A549 (cell line): ENCODE measurements around the gene MESP2. TPM values are rescaled to one million over a fixed set of nuclear protein-coding genes. Genes with fewer than 3 reads are reported as not detected.

ENCODE experiments used
- ATAC-seq, 2 experiments: fragments of 200-7000 bp in 1 of 2; fragments of >200 bp in 1 of 2; cut with Nextera tagmentation in 1 of 2; cut with Tn5 transposase in 1 of 2; 3 replicates each; pipeline versions ENCODE4 v1.8.0 to v1.9.1; 2018 to 2020; ENCODE audit warnings: mild to moderate bottlenecking in 1 of 2, moderate library complexity in 1 of 2
- CTCF ChIA-PET: fragments of 300-600 bp; sonication (Branson Sonifier 250); formaldehyde crosslinking; extraction: SDS; loops from one replicate; lab custom pipeline; 2021; ENCODE audit warnings: antibody characterized with exemption, inconsistent platforms; lab: Yijun Ruan, JAX
- POLR2A ChIA-PET: fragments of 350-600 bp; formaldehyde crosslinking; extraction: SDS; loops from one replicate; lab custom pipeline; 2021; ENCODE audit warnings: antibody characterized with exemption, inconsistent platforms; lab: Yijun Ruan, JAX
- DNase-seq, 2 experiments: peaks; one replicate each; pipeline versions ENCODE4 v3.0.0 to v3.0.0-alpha.2; 2011 to 2016; ENCODE audit warnings: low read depth in 1 of 2, low spot score in 1 of 2
- FAIRE-seq: peaks from 2 replicates; lab custom pipeline; 2011; peaks lifted over from hg19 to GRCh38; lab: Jason Lieb, UNC
- H3K27ac ChIP-seq, 2 experiments: fragments of >200 bp; sonication (Bioruptor Twin); formaldehyde crosslinking; 3 replicates each; pipeline ENCODE4 v1.5.1; 2016 to 2017
- H3K4me1 ChIP-seq: fragments of >200 bp; sonication (Bioruptor Twin); formaldehyde crosslinking; 3 replicates; pipeline ENCODE4 v1.6.1; 2016
- H3K4me2 ChIP-seq: fragments of >200 bp; sonication (Bioruptor Twin); formaldehyde crosslinking; 3 replicates; pipeline ENCODE4 v1.6.1; 2016
- H3K4me3 ChIP-seq: fragments of >200 bp; sonication (Bioruptor Twin); formaldehyde crosslinking; 3 replicates; pipeline ENCODE4 v1.5.1; 2016
- H3K9me3 ChIP-seq: fragments of >200 bp; sonication (Bioruptor Twin); formaldehyde crosslinking; 3 replicates; pipeline ENCODE4 v1.6.1; 2016
- ATOH8 ChIP-seq: fragments of 250-450 bp; sonication (Bioruptor Pico); IDR thresholded peaks from 2 replicates; pipeline ENCODE4 v1.5.0; 2020; ENCODE audit warnings: low read depth, mild to moderate bottlenecking, moderate library complexity
- BHLHE40 ChIP-seq: IDR thresholded peaks from 2 replicates; pipeline ENCODE4 v1.6.1; 2012; ENCODE audit warnings: low read depth, low read length, inconsistent platforms
- CBX8 ChIP-seq: fragments of 200-600 bp; sonication (generic); IDR thresholded peaks from 2 replicates; pipeline ENCODE4 v1.6.1; 2016
- CEBPB ChIP-seq, 2 experiments: fragments of >200 bp in 1 of 2; sonication (Bioruptor Twin) in 1 of 2; formaldehyde crosslinking in 1 of 2; IDR thresholded peaks; 2 replicates each; pipeline ENCODE4 v1.6.1; 2012 to 2016
- CTCF ChIP-seq: fragments of >200 bp; sonication (Bioruptor Twin); formaldehyde crosslinking; IDR thresholded peaks from 3 replicates; pipeline ENCODE4 v1.5.1; 2016
- E2F6 ChIP-seq: IDR thresholded peaks from 2 replicates; pipeline ENCODE4 v1.6.1; 2012; ENCODE audit warnings: low read depth, borderline replicate concordance
- EHF ChIP-seq: fragments of 250-450 bp; sonication (Bioruptor Pico); IDR thresholded peaks from 2 replicates; pipeline ENCODE4 v1.5.0; 2020; ENCODE audit warnings: mild to moderate bottlenecking
- GATA3 ChIP-seq: IDR thresholded peaks from 2 replicates; pipeline ENCODE4 v1.6.1; 2012; ENCODE audit warnings: borderline replicate concordance
- HES2 ChIP-seq: fragments of >200 bp; sonication (Bioruptor Twin); formaldehyde crosslinking; IDR thresholded peaks from 2 replicates; pipeline ENCODE4 v1.6.1; 2016
- HOXB13 ChIP-seq: fragments of 250-450 bp; sonication (Bioruptor Pico); IDR thresholded peaks from 2 replicates; pipeline ENCODE4 v1.5.0; 2020; ENCODE audit warnings: low read depth, mild to moderate bottlenecking, moderate library complexity
- HOXB5 ChIP-seq: fragments of 250-450 bp; sonication (Bioruptor Pico); IDR thresholded peaks from 2 replicates; pipeline ENCODE4 v1.5.0; 2020; ENCODE audit warnings: mild to moderate bottlenecking, moderate library complexity
- JUNB ChIP-seq: fragments of >200 bp; sonication (Bioruptor Twin); formaldehyde crosslinking; IDR thresholded peaks from 2 replicates; pipeline ENCODE4 v1.6.1; 2016
- KDM5A ChIP-seq: fragments of 200-600 bp; sonication (generic); IDR thresholded peaks from 2 replicates; pipeline ENCODE4 v1.6.1; 2016; ENCODE audit warnings: antibody characterized with exemption, mild to moderate bottlenecking
- MAFK ChIP-seq: fragments of 450-650 bp; IDR thresholded peaks from 2 replicates; pipeline ENCODE4 v1.6.1; 2014; ENCODE audit not compliant: partially characterized antibody
- MAZ ChIP-seq: fragments of 150-350 bp; IDR thresholded peaks from 2 replicates; pipeline ENCODE4 v1.6.1; 2014; ENCODE audit warnings: antibody characterized with exemption, low read depth, low read length, borderline replicate concordance
- NPAS2 ChIP-seq: fragments of 250-450 bp; sonication (Bioruptor Pico); IDR thresholded peaks from 2 replicates; pipeline ENCODE4 v1.8.0; 2022; ENCODE audit warnings: mild to moderate bottlenecking, moderate library complexity, borderline replicate concordance
- NR3C1 ChIP-seq: fragments of >200 bp; sonication (Bioruptor Twin); formaldehyde crosslinking; IDR thresholded peaks from 3 replicates; pipeline ENCODE4 v1.6.1; 2017
- PBX3 ChIP-seq: IDR thresholded peaks from 2 replicates; pipeline ENCODE4 v1.6.1; 2012
- POLR2A ChIP-seq: IDR thresholded peaks from 2 replicates; pipeline ENCODE4 v1.6.1; 2012; ENCODE audit warnings: mild to moderate bottlenecking, low read length
- RFX5 ChIP-seq: fragments of 450-650 bp; IDR thresholded peaks from 2 replicates; pipeline ENCODE4 v1.7.1; 2014; ENCODE audit warnings: antibody characterized with exemption, mild to moderate bottlenecking, moderate library complexity
- SREBF2 ChIP-seq: fragments of 450-650 bp; IDR thresholded peaks from 2 replicates; pipeline ENCODE4 v1.6.1; 2014; ENCODE audit warnings: mild to moderate bottlenecking, moderate library complexity
- TP53 ChIP-seq: fragments of 250-450 bp; sonication (Bioruptor Pico); IDR thresholded peaks from 2 replicates; pipeline ENCODE4 v1.5.0; 2021; ENCODE audit warnings: mild to moderate bottlenecking, moderate library complexity
- ZC3H11A ChIP-seq: fragments of 450-650 bp; IDR thresholded peaks from 2 replicates; pipeline ENCODE4 v1.6.1; 2014; ENCODE audit warnings: antibody characterized with exemption, mild to moderate bottlenecking
- ZSCAN20 ChIP-seq: fragments of 250-450 bp; sonication (Bioruptor Pico); IDR thresholded peaks from 2 replicates; pipeline ENCODE4 v1.8.0; 2022; ENCODE audit warnings: mild to moderate bottlenecking, moderate library complexity
- WGBS: methylation state at CpG from one replicate; pipeline ENCODE4 v1.1.6; 2017; ENCODE audit errors: missing lambda C conversion rate; 5-methylcytosine and 5-hydroxymethylcytosine counted together
- polyA plus RNA-seq, 4 experiments: library from polyadenylated mRNA; depleted of rRNA in 3 of 4; stranded (reverse); fragments of >200 nt; fragmentation: RNase III in 1 of 4; extraction: RNeasy Plus Mini Kit Qiagen cat#74134 plus additional on column Dnase treatment in 1 of 4; gene quantifications; 2 replicates in 3 of 4; 3 replicates in 1 of 4; pipeline ENCODE4 v1.2.3, GENCODE V29; 2011 to 2017

The MESP2 gene
- polyA plus RNA-seq, 2 of the 4 experiments (the other 2 are of a cell fraction) = 0.22 to 0.57 TPM

GRCh38 chr15:89792106-89792805 lies 16.1 kb downstream of the MESP2 start:
- peaks cover 18% of the 10 kb centered on the region for H3K4me1 ChIP-seq
- TF ChIP-seq POLR2A (no peak), ZC3H11A (no peak), HOXB13 (CRISPR knock-in tag) (no peak), HOXB5 (no peak), SREBF2 (no peak), HES2 (no peak), EHF (no peak), MAZ (no peak), ATOH8 (CRISPR knock-in tag) (no peak), E2F6 (no peak), CBX8 (no peak), GATA3 (no peak)
- TF ChIP-seq, all 56 proteins: peak for 0
- no peak overlapping the region for H3K4me3 ChIP-seq
- ChIA-PET CTCF (interaction anchor here (0.7 to 6.6 kb wide), 6 partner anchors 9 to 32 kb away, joined by 3 to 39 read pairs (median 4); no protein-coding TSS in a partner anchor), POLR2A (no interaction called here)
- H3K27ac ChIP-seq = no peak overlapping the region
- no peak overlapping the region for H3K4me2 ChIP-seq
- ATAC-seq = 0 out of 6 replicates have a peak, but pooled peaks of 1 of the 2 experiments have one; percentile 37
- WGBS = 86% methylated on average over 19 of the region's 22 CpGs
- no peak for DNase-seq
- no peak for FAIRE-seq
- H3K9me3 ChIP-seq = peaks cover 15% of the 10 kb centered on the region

- Histone ChIP-seq H3K4me2 (peak overlapping the region; percentile 45), H3K27ac (peak overlapping the region; percentile 21 to 70; a peak in 3 of 6 replicates), H3K4me3 (no peak overlapping the region)
- FAIRE-seq = no peak
- DNase-seq = no peak
- TF ChIP-seq CEBPB (IDR thresholded peaks at IDR 0.05) (peak in 1 of 2 experiments; percentile 58; a peak in 3 of 4 replicates), MAZ (no peak)
- TF ChIP-seq, all 56 proteins: peak for 1
- ChIA-PET POLR2A (interaction anchor here (1.1 kb wide), 1 partner anchor 23 kb away, joined by 3 read pairs; no protein-coding TSS in a partner anchor), CTCF (interaction anchor here (0.7 to 6.6 kb wide), 11 partner anchors 13 to 276 kb away, joined by 3 to 39 read pairs (median 4); no protein-coding TSS in a partner anchor)
- WGBS = 19% methylated on average over 5 of the region's 5 CpGs
- Histone ChIP-seq H3K4me1 (peaks cover 18% of the 10 kb centered on the region), H3K9me3 (no peaks in the 10 kb centered on the region)
- ATAC-seq = no peak
Measured at GRCh38 chr15:89794627-89795241, 18.6 kb downstream of the MESP2 start.

- H3K9me3 ChIP-seq = no peaks in the 10 kb centered on the region
- CTCF ChIA-PET = interaction anchor here (1.2 to 6.6 kb wide), 4 partner anchors 26 to 65 kb away, joined by 3 to 39 read pairs (median 4); no protein-coding TSS in a partner anchor
Measured at GRCh38 chr15:89795996-89796395, 19.9 kb downstream of the MESP2 start.

More at GRCh38 chr15:89795996-89796395, 19.9 kb downstream of the MESP2 start:
- no peak for TF ChIP-seq BHLHE40
- no peak for TF ChIP-seq HOXB5
- no peak for TF ChIP-seq RFX5
- TF ChIP-seq EHF = no peak
- TF ChIP-seq PBX3 = no peak
- no peak for TF ChIP-seq CTCF
- no peak for TF ChIP-seq JUNB
- TF ChIP-seq MAFK = no peak
- TF ChIP-seq KDM5A = no peak
- TF ChIP-seq NPAS2 (CRISPR knock-in tag) = no peak
- no peak for TF ChIP-seq ZSCAN20 (CRISPR knock-in tag)
- TF ChIP-seq CBX8 = no peak
- no peak for TF ChIP-seq TP53 (CRISPR knock-in tag)
- no peak for TF ChIP-seq NR3C1
- FAIRE-seq = no peak
- Histone ChIP-seq H3K4me2 (no peak overlapping the region), H3K4me3 (no peak overlapping the region), H3K27ac (no peak overlapping the region), H3K4me1 (peaks cover 18% of the 10 kb centered on the region)
- POLR2A ChIA-PET = no interaction called here
- no peak for DNase-seq
- ATAC-seq = no peak
